Calu3 (cell line): Measurements from ENCODE around the gene NUP54. TPM values are rescaled to one million over a fixed set of nuclear protein-coding genes. Genes with fewer than 3 reads are reported as not detected.

Experiments
- BruUV-seq: library from RNA; stranded (reverse); fragments of 400-500 nt; replicated peaks from 2 replicates; lab custom pipeline; 2021; lab: Mats Ljungman, UMichigan
- CTCF ChIA-PET: fragments of 300-600 bp; sonication (Branson Sonifier 250); formaldehyde crosslinking; loops from one replicate; lab custom pipeline; 2022; ENCODE audit warnings: antibody characterized with exemption; lab: Charles Lee
- DNase-seq: peaks from one replicate; pipeline ENCODE4 v3.0.0; 2022
- H3K27ac Mint-ChIP-seq: one replicate; pipeline ENCODE4 v1.8.0; 2022; ENCODE audit warnings: mixed read lengths; ENCODE audit not compliant: unreplicated experiment
- H3K27me3 Mint-ChIP-seq: one replicate; pipeline ENCODE4 v1.8.0; 2022; ENCODE audit warnings: mixed read lengths; ENCODE audit not compliant: unreplicated experiment
- H3K36me3 Mint-ChIP-seq: one replicate; pipeline ENCODE4 v1.8.0; 2022; ENCODE audit warnings: mild to moderate bottlenecking, moderate library complexity, mixed read lengths; ENCODE audit not compliant: insufficient read depth, unreplicated experiment
- H3K4me1 Mint-ChIP-seq: one replicate; pipeline ENCODE4 v1.8.0; 2022; ENCODE audit warnings: mild to moderate bottlenecking, low read depth, mixed read lengths; ENCODE audit not compliant: unreplicated experiment
- H3K4me3 Mint-ChIP-seq: one replicate; pipeline ENCODE4 v1.8.0; 2022; ENCODE audit warnings: mild to moderate bottlenecking, low read depth, moderate library complexity, mixed read lengths; ENCODE audit not compliant: unreplicated experiment
- H3K9me3 Mint-ChIP-seq: one replicate; pipeline ENCODE4 v1.8.0; 2022; ENCODE audit warnings: low read depth, mixed read lengths; ENCODE audit not compliant: unreplicated experiment
- intact Hi-C: fragments of 100-400 bp; cut with micrococcal nuclease; formaldehyde crosslinking; loops from one replicate; pipeline ENCODE4 v1.10.0; 2022; ENCODE audit not compliant: unreplicated experiment
- total RNA-seq: library from RNA; stranded (reverse); gene quantifications from 2 replicates; pipeline ENCODE4 v1.2.3, GENCODE V29; 2022
- TF ChIP-seq, protein P1 (sequence below): fragments of 200-600 bp; IDR thresholded peaks from one replicate; pipeline ENCODE4 v1.8.0; 2022; ENCODE audit warnings: antibody characterized with exemption; ENCODE audit not compliant: unreplicated experiment

NUP54 gene
- total RNA-seq, 1 experiment from 2014 or later: 33.9 TPM

DNA sequence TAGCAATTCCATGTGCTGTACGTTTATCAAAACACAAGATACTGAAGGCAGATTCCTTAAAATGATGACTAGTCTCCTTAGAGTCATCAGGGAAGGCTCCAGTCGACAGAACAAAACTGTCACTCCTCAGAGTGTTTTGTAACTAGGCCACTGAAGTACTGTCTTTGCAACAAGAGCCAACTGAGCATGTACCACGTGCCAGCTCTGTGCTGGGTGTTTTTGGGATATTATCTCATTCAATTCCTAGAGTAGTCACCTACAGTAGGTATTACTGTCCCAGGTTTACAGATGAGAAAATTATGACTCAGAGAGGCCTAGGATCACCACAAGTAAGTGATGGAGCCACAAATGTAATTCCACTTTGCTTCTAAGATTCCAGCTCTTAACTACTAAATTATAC, 18.3 kb upstream of the NUP54 start:
- TF ChIP-seq, protein P1, sequence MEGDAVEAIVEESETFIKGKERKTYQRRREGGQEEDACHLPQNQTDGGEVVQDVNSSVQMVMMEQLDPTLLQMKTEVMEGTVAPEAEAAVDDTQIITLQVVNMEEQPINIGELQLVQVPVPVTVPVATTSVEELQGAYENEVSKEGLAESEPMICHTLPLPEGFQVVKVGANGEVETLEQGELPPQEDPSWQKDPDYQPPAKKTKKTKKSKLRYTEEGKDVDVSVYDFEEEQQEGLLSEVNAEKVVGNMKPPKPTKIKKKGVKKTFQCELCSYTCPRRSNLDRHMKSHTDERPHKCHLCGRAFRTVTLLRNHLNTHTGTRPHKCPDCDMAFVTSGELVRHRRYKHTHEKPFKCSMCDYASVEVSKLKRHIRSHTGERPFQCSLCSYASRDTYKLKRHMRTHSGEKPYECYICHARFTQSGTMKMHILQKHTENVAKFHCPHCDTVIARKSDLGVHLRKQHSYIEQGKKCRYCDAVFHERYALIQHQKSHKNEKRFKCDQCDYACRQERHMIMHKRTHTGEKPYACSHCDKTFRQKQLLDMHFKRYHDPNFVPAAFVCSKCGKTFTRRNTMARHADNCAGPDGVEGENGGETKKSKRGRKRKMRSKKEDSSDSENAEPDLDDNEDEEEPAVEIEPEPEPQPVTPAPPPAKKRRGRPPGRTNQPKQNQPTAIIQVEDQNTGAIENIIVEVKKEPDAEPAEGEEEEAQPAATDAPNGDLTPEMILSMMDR: no peak
- CTCF ChIA-PET: no interaction called here
- Mint-ChIP-seq H3K27ac (no peak overlapping the region), H3K9me3 (no peaks in the 10 kb centered on the region), H3K4me1 (no peaks in the 10 kb centered on the region), H3K4me3 (no peak overlapping the region), H3K36me3 (peaks cover 9% of the 10 kb centered on the region), H3K27me3 (no peaks in the 10 kb centered on the region)
- no peak for DNase-seq
- intact Hi-C loops: no loop called here
- no TSS peak for BruUV-seq

DNA sequence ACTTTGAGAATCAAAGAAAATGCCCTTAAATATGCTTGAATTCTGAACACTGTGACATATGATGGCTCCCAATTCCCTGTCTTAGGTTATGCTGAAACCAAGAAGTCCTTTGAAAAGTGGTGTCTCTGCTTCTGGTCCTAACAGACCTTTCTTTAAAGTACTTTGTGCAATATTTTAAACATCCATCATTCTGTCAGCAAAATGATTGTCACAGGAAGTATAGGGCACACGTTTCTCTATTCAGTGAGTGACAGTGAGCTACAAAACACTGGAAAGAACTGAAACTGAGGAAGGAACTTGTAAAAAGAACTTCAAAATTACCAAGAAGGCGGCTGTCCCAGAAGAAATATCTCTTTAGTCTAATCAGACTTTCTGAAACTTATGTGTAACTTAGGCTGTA, 12.2 kb upstream of the NUP54 start:
- no peaks in the 10 kb centered on the region for H3K9me3 Mint-ChIP-seq
- CTCF ChIA-PET: interaction anchor here (0.5 kb wide), 1 partner anchor 333 kb away, joined by 4 read pairs; no protein-coding TSS in a partner anchor

GRCh38 chr4:76156635-76157034, 8.4 kb upstream of the NUP54 start:
- no peak for DNase-seq
- Mint-ChIP-seq H3K27me3 (no peaks in the 10 kb centered on the region), H3K4me1 (no peaks in the 10 kb centered on the region), H3K4me3 (no peak overlapping the region), H3K9me3 (peaks cover 3% of the 10 kb centered on the region), H3K36me3 (peaks cover 4% of the 10 kb centered on the region), H3K27ac (no peak overlapping the region)
- no TSS peak for BruUV-seq
- intact Hi-C loops: no loop called here
- CTCF ChIA-PET: no interaction called here
- TF ChIP-seq, protein P1: no peak

More for the DNA sequence above, 12.2 kb upstream of the NUP54 start:
- H3K27me3 Mint-ChIP-seq: no peaks in the 10 kb centered on the region
- intact Hi-C loops: no loop called here
- no peaks in the 10 kb centered on the region for H3K4me1 Mint-ChIP-seq
- TF ChIP-seq, protein P1: no peak
- peaks cover 9% of the 10 kb centered on the region for H3K36me3 Mint-ChIP-seq
- DNase-seq: no peak
- BruUV-seq: no TSS peak
- no peak overlapping the region for H3K4me3 Mint-ChIP-seq
- H3K27ac Mint-ChIP-seq: no peak overlapping the region

GRCh38 chr4:76155979-76156378, 7.8 kb upstream of the NUP54 start:
- TF ChIP-seq, protein P1: no peak
- peaks cover 3% of the 10 kb centered on the region for H3K9me3 Mint-ChIP-seq
- H3K4me3 Mint-ChIP-seq: no peak overlapping the region
- no peak for DNase-seq
- CTCF ChIA-PET: no interaction called here
- intact Hi-C loops: no loop called here
- BruUV-seq: no TSS peak
- H3K27ac Mint-ChIP-seq: no peak overlapping the region
- H3K27me3 Mint-ChIP-seq: no peaks in the 10 kb centered on the region
- H3K4me1 Mint-ChIP-seq: no peaks in the 10 kb centered on the region
- H3K36me3 Mint-ChIP-seq: peaks cover 4% of the 10 kb centered on the region
